HepG2 (cell line): ENCODE data around the gene ADGRB3. TPM values are rescaled to one million over a fixed set of nuclear protein-coding genes. Genes with fewer than 3 reads are reported as not detected.

Experiments used
- ATAC-seq: fragments of 200-7000 bp; cut with Tn5 transposase; 3 replicates; pipeline ENCODE4 v1.9.1; 2020; ENCODE audit warnings: mild to moderate bottlenecking, moderate library complexity
- BruUV-seq: library from RNA; stranded (reverse); fragments of 400-500 nt; replicated peaks from 2 replicates; lab custom pipeline; 2021; lab: Mats Ljungman, UMichigan
- CTCF ChIA-PET: fragments of 300-600 bp; formaldehyde crosslinking; extraction: SDS; loops from one replicate; lab custom pipeline; 2021; ENCODE audit warnings: low total read pairs, inconsistent platforms, low intra/inter-chr PET ratio; lab: Yijun Ruan, JAX
- POLR2A ChIA-PET: fragments of 350-600 bp; sonication (Branson Sonifier 250); formaldehyde crosslinking; loops from one replicate; lab custom pipeline; 2020; ENCODE audit warnings: antibody characterized with exemption, inconsistent platforms; lab: Yijun Ruan, JAX
- DNase-seq: peaks from one replicate; pipeline ENCODE4 v3.0.0-alpha.2; 2015; ENCODE audit warnings: low spot score
- FAIRE-seq: peaks from 3 replicates; lab custom pipeline; 2011; peaks lifted over from hg19 to GRCh38; lab: Jason Lieb, UNC
- H2AFZ ChIP-seq: one replicate; pipeline ENCODE4 v1.6.1; 2011; ENCODE audit warnings: low read length, inconsistent platforms
- H3K27ac ChIP-seq: fragments of 300-600 bp; 3 replicates; pipeline ENCODE4 v1.8.0; 2011; ENCODE audit warnings: mixed run types, mild to moderate bottlenecking, mixed read lengths, low read length, inconsistent platforms; ENCODE audit not compliant: insufficient read depth; ENCODE audit errors: extremely low read length
- H3K27me3 ChIP-seq, 2 experiments: fragments of 200-600 bp in 1 of 2; 2 replicates in 1 of 2; 3 replicates in 1 of 2; pipeline versions ENCODE4 v1.6.0 to v1.8.0; 2011; ENCODE audit warnings: low read length in 2 of 2, mild to moderate bottlenecking in 2 of 2, moderate library complexity in 2 of 2, inconsistent platforms in 1 of 2; ENCODE audit not compliant: insufficient read depth in 2 of 2, control insufficient read depth in 1 of 2
- H3K36me3 ChIP-seq, 2 experiments: fragments of 200-600 bp in 1 of 2; replicated peaks in 1 of 2; 2 replicates in 1 of 2; 3 replicates in 1 of 2; pipeline versions ENCODE4 v1.5.1 to v1.8.0; 2011; ENCODE audit warnings: low read length in 2 of 2, inconsistent platforms in 1 of 2; ENCODE audit not compliant: insufficient read depth in 2 of 2, control insufficient read depth in 1 of 2
- H3K4me1 ChIP-seq: 2 replicates; pipeline ENCODE4 v1.5.1; 2012; ENCODE audit warnings: low read length, inconsistent platforms; ENCODE audit not compliant: insufficient read depth
- H3K4me2 ChIP-seq: 2 replicates; pipeline ENCODE4 v1.6.0; 2011; ENCODE audit warnings: low read depth, low read length, inconsistent platforms
- H3K4me3 ChIP-seq, 3 experiments: fragments of 200-600 bp in 1 of 3; sonication (generic), shearing (Covaris generic) in 1 of 3; replicated peaks in 1 of 3; 2 replicates each; pipeline ENCODE4 v1.5.1; 2011 to 2016; ENCODE audit warnings: low read length in 3 of 3, inconsistent platforms in 2 of 3, low read depth in 2 of 3, mild to moderate bottlenecking in 2 of 3, control low read depth in 1 of 3, mixed read lengths in 1 of 3; ENCODE audit not compliant: insufficient read depth in 1 of 3
- H3K79me2 ChIP-seq: one replicate; pipeline ENCODE4 v1.6.1; 2011; ENCODE audit warnings: low read length, inconsistent platforms; ENCODE audit not compliant: insufficient read depth
- H3K9ac ChIP-seq: 2 replicates; pipeline ENCODE4 v1.6.0; 2011; ENCODE audit warnings: mild to moderate bottlenecking, low read depth, low read length, inconsistent platforms; ENCODE audit not compliant: insufficient read depth
- H3K9me3 ChIP-seq: 2 replicates; pipeline ENCODE4 v1.5.1; 2012; ENCODE audit warnings: mild to moderate bottlenecking, low read length
- H4K20me1 ChIP-seq: 2 replicates; pipeline ENCODE4 v1.6.0; 2011; ENCODE audit warnings: inconsistent platforms, mild to moderate bottlenecking, low read length, moderate library complexity; ENCODE audit not compliant: insufficient read depth
- EP300 ChIP-seq, 3 experiments: sonication (generic) in 1 of 3; formaldehyde crosslinking in 1 of 3; IDR thresholded peaks; 2 replicates each; pipeline versions ENCODE4 v1.5.1 to v1.6.1; 2011 to 2020; ENCODE audit warnings: low read depth in 2 of 3, low read length in 2 of 3, borderline replicate concordance in 1 of 3, improper control_type of control experiment in 1 of 3, mild to moderate bottlenecking in 1 of 3, missing genetic modification reagents in 1 of 3, moderate library complexity in 1 of 3
- KDM4B ChIP-seq: sonication (generic); formaldehyde crosslinking; IDR thresholded peaks from 2 replicates; pipeline ENCODE4 v1.4.0; 2020; ENCODE audit warnings: missing genetic modification reagents
- RFXANK ChIP-seq: IDR thresholded peaks from 2 replicates; pipeline ENCODE4 v1.6.1; 2016
- TRIM22 ChIP-seq: fragments of 450-650 bp; IDR thresholded peaks from 2 replicates; pipeline ENCODE4 v1.6.1; 2017
- ZNF407 ChIP-seq: sonication (generic); formaldehyde crosslinking; IDR thresholded peaks from one replicate; pipeline ENCODE4 v1.5.1; 2020; ENCODE audit warnings: mild to moderate bottlenecking, missing genetic modification reagents; ENCODE audit errors: not compliant biosample characterization
- ZNF460 ChIP-seq: sonication (generic); formaldehyde crosslinking; IDR thresholded peaks from 2 replicates; pipeline ENCODE4 v1.5.1; 2020; ENCODE audit warnings: missing genetic modification reagents, mild to moderate bottlenecking, borderline replicate concordance
- ZNF512B ChIP-seq: sonication (generic); formaldehyde crosslinking; IDR thresholded peaks from 2 replicates; pipeline ENCODE4 v1.5.1; 2020; ENCODE audit warnings: missing genetic modification reagents, mild to moderate bottlenecking, borderline replicate concordance
- ZNF562 ChIP-seq: sonication (generic); formaldehyde crosslinking; IDR thresholded peaks from 2 replicates; pipeline ENCODE4 v1.8.0; 2022; ENCODE audit warnings: missing genetic modification reagents, borderline replicate concordance
- ZNF589 ChIP-seq: sonication (generic); formaldehyde crosslinking; conservative IDR thresholded peaks from 2 replicates; pipeline ENCODE4 v1.8.0; 2022; ENCODE audit warnings: mild to moderate bottlenecking, moderate library complexity, missing genetic modification reagents
- WGBS: methylation state at CpG from one replicate; pipeline ENCODE4 v1.1.6; 2017; ENCODE audit warnings: low lambda C conversion rate; 5-methylcytosine and 5-hydroxymethylcytosine counted together
- in situ Hi-C: cut with HindIII; loops from 2 replicates; pipeline ENCODE4 v1.10.0; 2017; ENCODE audit warnings: low pct_unique_long_range_greater_than_20kb; ENCODE audit not compliant: extremely low pct_ligation_motif_present
- intact Hi-C: fragments of 100-400 bp; cut with micrococcal nuclease; formaldehyde crosslinking; loops from one replicate; pipeline ENCODE4 v1.10.0; 2022; ENCODE audit not compliant: unreplicated experiment
- polyA plus RNA-seq, 8 experiments: library from polyadenylated mRNA; depleted of rRNA in 3 of 8; stranded (reverse) in 7 of 8; unstranded in 1 of 8; fragments of >200 nt; fragmentation: Illumina TruSeq in 4 of 8; extraction: Trizol in 4 of 8; gene quantifications; 2 replicates each; pipeline versions ENCODE4 v1.2.1 to v1.2.3, GENCODE V29; 2011 to 2016; ENCODE audit warnings: low read depth in 4 of 8, missing spikeins in 1 of 8, mixed read lengths in 1 of 8; ENCODE audit not compliant: insufficient read depth in 1 of 8
- total RNA-seq, 5 experiments: library from RNA; depleted of rRNA; stranded (reverse); fragments of >200 nt; fragmentation: Illumina TruSeq; extraction: Trizol; gene quantifications; 2 replicates each; pipeline ENCODE4 v1.2.3, GENCODE V29; 2016; ENCODE audit warnings: low read depth in 1 of 5

ADGRB3 gene
- total and polyA plus RNA-seq, 2 of the 13 experiments (the other 11 are each of a cell fraction or from before 2014, with no cell fraction given): not detected

- in situ Hi-C loops (no loop called here), intact Hi-C loops (no loop called here)
- DNase-seq: no peak
- Histone ChIP-seq H2AFZ (no peak overlapping the region), H3K36me3 (no peaks in the 10 kb centered on the region), H3K27me3 (no peaks in the 10 kb centered on the region), H3K4me3 (no peak overlapping the region), H3K27ac (no peak overlapping the region), H3K9me3 (no peaks in the 10 kb centered on the region), H3K9ac (no peak overlapping the region), H4K20me1 (no peaks in the 10 kb centered on the region), H3K4me1 (no peaks in the 10 kb centered on the region), H3K4me2 (no peak overlapping the region), H3K79me2 (no peaks in the 10 kb centered on the region)
- ATAC-seq: no peak
- FAIRE-seq: no peak
- CTCF ChIA-PET: no interaction called here
- POLR2A ChIA-PET: no interaction called here
- no TSS peak for BruUV-seq
- 3% methylated on average over 2 of the region's 2 CpGs for WGBS
- TF ChIP-seq TRIM22 (no peak), KDM4B (no peak), EP300 (IDR thresholded peaks at IDR 0.05; ENCODE audit: low read depth in 2 of 2, low read length in 2 of 2) (no peak), EP300 (CRISPR knock-in tag; IDR thresholded peaks at IDR 0.05; ENCODE audit: borderline replicate concordance) (no peak), ZNF512B (CRISPR knock-in tag) (no peak), ZNF562 (CRISPR knock-in tag) (no peak), ZNF460 (CRISPR knock-in tag) (no peak), ZNF407 (CRISPR knock-in tag) (no peak), ZNF589 (no peak), RFXANK (CRISPR knock-in tag) (no peak)
Measured at GRCh38 chr6:69128411-69128810, 493.3 kb downstream of the ADGRB3 start.
